Nephron progenitor cell (in vitro differentiated cells): ENCODE results near the gene MRTFA.

Experiments used
- DNase-seq: peaks from one replicate; pipeline ENCODE4 v3.0.0; 2021
- H3K27ac Mint-ChIP-seq: 2 replicates; pipeline ENCODE4 v1.8.0; 2021; ENCODE audit warnings: mild to moderate bottlenecking, moderate library complexity, mixed read lengths
- H3K27me3 Mint-ChIP-seq: 2 replicates; pipeline ENCODE4 v1.8.0; 2021; ENCODE audit warnings: mild to moderate bottlenecking, low read depth, mixed read lengths; ENCODE audit not compliant: poor library complexity
- H3K36me3 Mint-ChIP-seq: 2 replicates; pipeline ENCODE4 v1.8.0; 2021; ENCODE audit warnings: low read depth, mixed read lengths
- H3K4me1 Mint-ChIP-seq: 2 replicates; pipeline ENCODE4 v1.8.0; 2021; ENCODE audit warnings: mixed read lengths
- H3K4me3 Mint-ChIP-seq: 2 replicates; pipeline ENCODE4 v1.8.0; 2021; ENCODE audit warnings: mild to moderate bottlenecking, moderate library complexity, mixed read lengths
- H3K9me3 Mint-ChIP-seq: 2 replicates; pipeline ENCODE4 v1.8.0; 2021; ENCODE audit warnings: mild to moderate bottlenecking, moderate library complexity, mixed read lengths
- CTCF ChIP-seq: fragments of 200-600 bp; sonication (generic); IDR thresholded peaks from 2 replicates; pipeline ENCODE4 v1.5.0; 2021; ENCODE audit warnings: antibody characterized with exemption

MRTFA gene

GRCh38 chr22:40401532-40401931 lies 235.0 kb downstream of the MRTFA start:
- Mint-ChIP-seq H3K4me3 (no peak overlapping the region), H3K27me3 (peaks cover 2% of the 10 kb centered on the region), H3K36me3 (peaks cover 26% of the 10 kb centered on the region), H3K27ac (no peak overlapping the region), H3K4me1 (peaks cover 15% of the 10 kb centered on the region), H3K9me3 (no peaks in the 10 kb centered on the region)
- no peak for DNase-seq
- no peak for TF ChIP-seq CTCF

GRCh38 chr22:40400159-40400558 lies 236.4 kb downstream of the MRTFA start:
- no peak for DNase-seq

GRCh38 chr22:40399621-40400020 lies 236.9 kb downstream of the MRTFA start:
- peaks cover 2% of the 10 kb centered on the region for H3K27me3 Mint-ChIP-seq
- no peaks in the 10 kb centered on the region for H3K9me3 Mint-ChIP-seq
- H3K4me3 Mint-ChIP-seq, result no peak overlapping the region
- no peak for DNase-seq
- TF ChIP-seq CTCF, result no peak
- no peak overlapping the region for H3K27ac Mint-ChIP-seq
- H3K4me1 Mint-ChIP-seq, result peaks cover 25% of the 10 kb centered on the region
- H3K36me3 Mint-ChIP-seq, result peaks cover 35% of the 10 kb centered on the region

More at GRCh38 chr22:40400159-40400558, 236.4 kb downstream of the MRTFA start:
- Mint-ChIP-seq H3K27me3 (peaks cover 2% of the 10 kb centered on the region), H3K4me1 (peaks cover 25% of the 10 kb centered on the region), H3K27ac (no peak overlapping the region), H3K9me3 (no peaks in the 10 kb centered on the region), H3K36me3 (peaks cover 35% of the 10 kb centered on the region), H3K4me3 (no peak overlapping the region)
- TF ChIP-seq CTCF, result no peak

GRCh38 chr22:40397396-40397795 lies 239.1 kb downstream of the MRTFA start:
- H3K9me3 Mint-ChIP-seq, result no peaks in the 10 kb centered on the region
- no peak for DNase-seq
- H3K27me3 Mint-ChIP-seq, result no peaks in the 10 kb centered on the region
- H3K27ac Mint-ChIP-seq, result peak overlapping the region; percentile 94
- H3K4me3 Mint-ChIP-seq, result peak overlapping the region; percentile 56
- TF ChIP-seq CTCF, result no peak
- peaks cover 22% of the 10 kb centered on the region for H3K36me3 Mint-ChIP-seq
- peaks cover 26% of the 10 kb centered on the region for H3K4me1 Mint-ChIP-seq

GRCh38 chr22:40396882-40397281 lies 239.6 kb downstream of the MRTFA start:
- H3K9me3 Mint-ChIP-seq, result no peaks in the 10 kb centered on the region
- DNase-seq, result peak; percentile 22

More at GRCh38 chr22:40396882-40397281, 239.6 kb downstream of the MRTFA start:
- peaks cover 31% of the 10 kb centered on the region for H3K4me1 Mint-ChIP-seq
- no peaks in the 10 kb centered on the region for H3K27me3 Mint-ChIP-seq
- H3K36me3 Mint-ChIP-seq, result peaks cover 17% of the 10 kb centered on the region
- peak overlapping the region; percentile 68 for H3K27ac Mint-ChIP-seq
- TF ChIP-seq CTCF, result no peak
- H3K4me3 Mint-ChIP-seq, result peak overlapping the region; percentile 11
